ENCODE results near the gene NPIPB8.

GRCh38 chr16:28617874-28618273 lies 20.0 kb upstream of the NPIPB8 start:
- TF ChIP-seq, protein P1, sequence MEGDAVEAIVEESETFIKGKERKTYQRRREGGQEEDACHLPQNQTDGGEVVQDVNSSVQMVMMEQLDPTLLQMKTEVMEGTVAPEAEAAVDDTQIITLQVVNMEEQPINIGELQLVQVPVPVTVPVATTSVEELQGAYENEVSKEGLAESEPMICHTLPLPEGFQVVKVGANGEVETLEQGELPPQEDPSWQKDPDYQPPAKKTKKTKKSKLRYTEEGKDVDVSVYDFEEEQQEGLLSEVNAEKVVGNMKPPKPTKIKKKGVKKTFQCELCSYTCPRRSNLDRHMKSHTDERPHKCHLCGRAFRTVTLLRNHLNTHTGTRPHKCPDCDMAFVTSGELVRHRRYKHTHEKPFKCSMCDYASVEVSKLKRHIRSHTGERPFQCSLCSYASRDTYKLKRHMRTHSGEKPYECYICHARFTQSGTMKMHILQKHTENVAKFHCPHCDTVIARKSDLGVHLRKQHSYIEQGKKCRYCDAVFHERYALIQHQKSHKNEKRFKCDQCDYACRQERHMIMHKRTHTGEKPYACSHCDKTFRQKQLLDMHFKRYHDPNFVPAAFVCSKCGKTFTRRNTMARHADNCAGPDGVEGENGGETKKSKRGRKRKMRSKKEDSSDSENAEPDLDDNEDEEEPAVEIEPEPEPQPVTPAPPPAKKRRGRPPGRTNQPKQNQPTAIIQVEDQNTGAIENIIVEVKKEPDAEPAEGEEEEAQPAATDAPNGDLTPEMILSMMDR (conservative IDR thresholded peaks at IDR 0.05): no peak
- TF ChIP-seq ZFX (IDR thresholded peaks at IDR 0.05): no peak

Data from C4-2B (cell line).